Chondrocyte (in vitro differentiated cells): ENCODE data around the gene GUCA2A. TPM values are rescaled to one million over a fixed set of nuclear protein-coding genes. Genes with fewer than 3 reads are reported as not detected.

Experiments used
- DNase-seq: peaks from one replicate; pipeline ENCODE4 v3.0.0; 2021; ENCODE audit warnings: mixed read lengths, low spot score
- H3K27ac Mint-ChIP-seq: one replicate; pipeline ENCODE4 v1.8.0; 2021; ENCODE audit warnings: mild to moderate bottlenecking, moderate library complexity, mixed read lengths; ENCODE audit not compliant: unreplicated experiment
- H3K27me3 Mint-ChIP-seq: 2 replicates; pipeline ENCODE4 v1.8.0; 2021; ENCODE audit warnings: low read depth, mixed read lengths
- H3K36me3 Mint-ChIP-seq: 2 replicates; pipeline ENCODE4 v1.8.0; 2021; ENCODE audit warnings: low read depth, mixed read lengths
- H3K4me1 Mint-ChIP-seq: 2 replicates; pipeline ENCODE4 v1.8.0; 2021; ENCODE audit warnings: low read depth, mild to moderate bottlenecking, mixed read lengths
- H3K4me3 Mint-ChIP-seq: one replicate; pipeline ENCODE4 v1.8.0; 2021; ENCODE audit warnings: mild to moderate bottlenecking, moderate library complexity, mixed read lengths; ENCODE audit not compliant: unreplicated experiment
- H3K9me3 Mint-ChIP-seq: 2 replicates; pipeline ENCODE4 v1.8.0; 2021; ENCODE audit warnings: low read depth, mixed read lengths
- total RNA-seq: library from RNA; stranded (reverse); gene quantifications from 3 replicates; pipeline ENCODE4 v1.2.1, GENCODE V29; 2021
- TF ChIP-seq, protein P1 (sequence below): fragments of 200-600 bp; sonication (generic); IDR thresholded peaks from 2 replicates; pipeline ENCODE4 v1.5.0; 2021; ENCODE audit warnings: antibody characterized with exemption, mild to moderate bottlenecking, moderate library complexity

The GUCA2A gene
- total RNA-seq, 1 donor from 2014 or later = not detected

DNA sequence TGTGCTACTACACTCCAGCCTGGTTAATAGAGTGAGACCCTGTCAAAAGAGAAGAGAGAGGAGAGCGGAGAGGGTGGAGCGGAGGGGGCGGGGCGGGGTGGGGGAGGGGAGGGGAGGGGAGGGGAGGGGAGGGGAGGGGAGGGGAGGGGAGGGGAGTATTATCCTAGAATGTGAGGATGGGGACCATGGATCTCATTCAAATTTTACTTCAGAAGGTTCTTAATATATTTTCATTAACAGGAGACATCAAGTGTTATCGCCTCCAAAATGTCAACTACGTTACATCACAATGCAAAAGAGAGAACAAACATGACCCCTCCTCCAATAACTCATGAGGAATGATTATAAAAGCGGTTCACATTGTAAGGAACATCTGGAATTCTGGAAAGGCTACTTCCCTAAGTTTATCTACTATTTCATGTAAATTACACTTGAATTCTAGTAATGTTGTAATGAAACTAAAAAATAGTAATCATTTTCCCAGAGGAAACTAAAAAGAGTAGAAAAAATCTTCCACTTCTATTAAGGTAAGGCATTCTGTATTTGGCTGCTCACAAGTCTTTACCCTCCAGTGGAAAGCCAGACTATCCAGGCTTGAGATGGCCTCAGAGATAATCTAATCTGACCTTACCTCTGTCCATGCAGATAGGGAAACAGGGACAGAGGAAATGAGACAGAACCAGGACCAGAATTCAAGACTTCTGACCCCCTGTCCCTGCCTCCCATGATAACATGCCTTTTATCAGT is 18.8 kb upstream of the GUCA2A start:
- no peak overlapping the region for H3K27ac Mint-ChIP-seq
- no peaks in the 10 kb centered on the region for H3K9me3 Mint-ChIP-seq
- H3K27me3 Mint-ChIP-seq = no peaks in the 10 kb centered on the region
- no peak overlapping the region for H3K4me3 Mint-ChIP-seq
- peaks cover 15% of the 10 kb centered on the region for H3K36me3 Mint-ChIP-seq
- peaks cover 27% of the 10 kb centered on the region for H3K4me1 Mint-ChIP-seq
- DNase-seq = no peak
- TF ChIP-seq, protein P1, sequence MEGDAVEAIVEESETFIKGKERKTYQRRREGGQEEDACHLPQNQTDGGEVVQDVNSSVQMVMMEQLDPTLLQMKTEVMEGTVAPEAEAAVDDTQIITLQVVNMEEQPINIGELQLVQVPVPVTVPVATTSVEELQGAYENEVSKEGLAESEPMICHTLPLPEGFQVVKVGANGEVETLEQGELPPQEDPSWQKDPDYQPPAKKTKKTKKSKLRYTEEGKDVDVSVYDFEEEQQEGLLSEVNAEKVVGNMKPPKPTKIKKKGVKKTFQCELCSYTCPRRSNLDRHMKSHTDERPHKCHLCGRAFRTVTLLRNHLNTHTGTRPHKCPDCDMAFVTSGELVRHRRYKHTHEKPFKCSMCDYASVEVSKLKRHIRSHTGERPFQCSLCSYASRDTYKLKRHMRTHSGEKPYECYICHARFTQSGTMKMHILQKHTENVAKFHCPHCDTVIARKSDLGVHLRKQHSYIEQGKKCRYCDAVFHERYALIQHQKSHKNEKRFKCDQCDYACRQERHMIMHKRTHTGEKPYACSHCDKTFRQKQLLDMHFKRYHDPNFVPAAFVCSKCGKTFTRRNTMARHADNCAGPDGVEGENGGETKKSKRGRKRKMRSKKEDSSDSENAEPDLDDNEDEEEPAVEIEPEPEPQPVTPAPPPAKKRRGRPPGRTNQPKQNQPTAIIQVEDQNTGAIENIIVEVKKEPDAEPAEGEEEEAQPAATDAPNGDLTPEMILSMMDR = no peak

DNA sequence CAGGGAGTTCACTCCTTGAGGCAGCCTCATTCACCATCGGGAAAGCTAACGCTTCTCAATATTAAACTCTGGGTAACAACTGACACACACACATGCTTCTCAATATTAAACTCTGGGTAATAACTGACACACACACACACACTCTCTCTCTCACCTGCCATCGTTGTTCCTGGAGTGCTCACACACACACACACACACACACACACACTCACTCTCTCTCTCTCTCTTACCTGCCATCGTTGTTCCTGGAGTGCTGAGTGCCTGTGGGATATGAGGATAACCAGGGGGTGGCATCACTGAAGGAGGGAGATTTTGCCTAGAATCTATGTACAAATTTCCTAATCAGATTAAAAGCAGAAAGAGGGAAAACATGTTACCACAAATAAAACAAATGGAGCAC is 17.1 kb upstream of the GUCA2A start:
- Mint-ChIP-seq H3K27ac (no peak overlapping the region), H3K27me3 (no peaks in the 10 kb centered on the region)
- TF ChIP-seq, protein P1 = no peak

GRCh38 chr1:42179900-42180329 is 15.4 kb upstream of the GUCA2A start:
- no peaks in the 10 kb centered on the region for H3K9me3 Mint-ChIP-seq
- no peak overlapping the region for H3K27ac Mint-ChIP-seq
- H3K27me3 Mint-ChIP-seq = no peaks in the 10 kb centered on the region
- DNase-seq = no peak
- TF ChIP-seq, protein P1 = no peak
- peaks cover 17% of the 10 kb centered on the region for H3K4me1 Mint-ChIP-seq
- peaks cover 8% of the 10 kb centered on the region for H3K36me3 Mint-ChIP-seq
- no peak overlapping the region for H3K4me3 Mint-ChIP-seq

More for the DNA sequence above, 17.1 kb upstream of the GUCA2A start:
- peaks cover 11% of the 10 kb centered on the region for H3K36me3 Mint-ChIP-seq
- H3K9me3 Mint-ChIP-seq = no peaks in the 10 kb centered on the region
- no peak overlapping the region for H3K4me3 Mint-ChIP-seq
- peaks cover 29% of the 10 kb centered on the region for H3K4me1 Mint-ChIP-seq
- no peak for DNase-seq

DNA sequence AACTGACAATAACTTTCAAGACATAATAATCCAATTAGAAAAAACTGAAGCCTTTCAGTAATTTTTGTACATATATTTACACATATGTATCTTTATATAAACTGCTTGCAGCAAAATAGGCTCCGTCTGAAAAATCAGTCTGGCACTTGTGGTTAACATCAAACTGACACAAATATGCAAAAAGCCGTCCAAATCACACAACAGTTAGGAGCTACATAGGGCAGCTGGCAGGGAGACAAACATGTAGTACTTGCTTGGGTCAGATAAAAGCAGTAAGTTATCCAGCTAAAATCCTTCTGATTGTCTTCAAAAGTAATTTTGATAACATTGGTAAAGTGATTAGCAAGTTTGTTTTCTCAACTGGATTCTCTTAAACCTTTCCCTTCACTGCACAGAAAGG is 14.7 kb upstream of the GUCA2A start:
- no peaks in the 10 kb centered on the region for H3K9me3 Mint-ChIP-seq
- TF ChIP-seq, protein P1 = no peak
- H3K36me3 Mint-ChIP-seq = peaks cover 5% of the 10 kb centered on the region
- no peak for DNase-seq
- H3K4me1 Mint-ChIP-seq = peaks cover 17% of the 10 kb centered on the region
- no peaks in the 10 kb centered on the region for H3K27me3 Mint-ChIP-seq
- H3K27ac Mint-ChIP-seq = no peak overlapping the region
- H3K4me3 Mint-ChIP-seq = no peak overlapping the region

DNA sequence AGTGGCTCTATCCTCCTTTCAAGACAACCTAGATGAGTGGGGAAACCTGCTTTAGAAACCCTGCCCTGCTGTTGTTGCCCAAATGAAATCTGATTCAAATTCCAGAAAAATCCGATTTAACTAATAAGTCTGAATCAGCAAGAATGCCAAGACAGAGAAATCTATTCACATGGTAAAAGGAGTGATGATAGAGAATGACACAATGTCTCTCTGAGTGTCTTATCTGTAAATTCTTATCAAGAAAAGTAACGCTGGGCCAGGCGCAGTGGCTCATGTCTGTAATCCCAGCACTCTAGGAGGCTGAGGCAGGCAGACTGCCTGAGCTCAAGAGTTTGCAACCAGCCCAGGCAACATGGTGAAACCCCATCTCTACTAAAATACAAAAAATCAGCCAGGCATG is 13.7 kb upstream of the GUCA2A start:
- peaks cover 17% of the 10 kb centered on the region for H3K4me1 Mint-ChIP-seq
- no peak for DNase-seq
- TF ChIP-seq, protein P1 = no peak
- no peak overlapping the region for H3K27ac Mint-ChIP-seq
- H3K4me3 Mint-ChIP-seq = no peak overlapping the region
- H3K9me3 Mint-ChIP-seq = no peaks in the 10 kb centered on the region
- H3K27me3 Mint-ChIP-seq = no peaks in the 10 kb centered on the region
- peaks cover 5% of the 10 kb centered on the region for H3K36me3 Mint-ChIP-seq
